Adipocyte (in vitro differentiated cells): Measurements from ENCODE around the gene HTD2.
"Not testable (repeated sequence)": the region's sequence is repeated elsewhere in the genome, so short reads cannot be mapped to it uniquely, and the experiment has no call there.

ENCODE experiments used
- DNase-seq: peaks from one replicate; pipeline ENCODE4 v3.0.0-alpha.2; 2015; ENCODE audit warnings: low read depth
- H3K27me3 ChIP-seq: replicated peaks from 2 replicates; pipeline ENCODE4 v1.7.0; 2013; ENCODE audit warnings: mild to moderate bottlenecking, low read length, moderate library complexity; ENCODE audit not compliant: control insufficient read depth, insufficient read depth
- H3K36me3 ChIP-seq: 2 replicates; pipeline ENCODE4 v1.7.0; 2013; ENCODE audit warnings: low read length, mild to moderate bottlenecking, moderate library complexity; ENCODE audit not compliant: control insufficient read depth, insufficient read depth, severe bottlenecking
- H3K4me1 ChIP-seq: 2 replicates; pipeline ENCODE4 v1.7.0; 2013; ENCODE audit warnings: mild to moderate bottlenecking, low read length, moderate library complexity; ENCODE audit not compliant: control insufficient read depth, insufficient read depth
- H3K4me3 ChIP-seq: 2 replicates; pipeline ENCODE4 v1.7.0; 2013; ENCODE audit warnings: mild to moderate bottlenecking, low read length, moderate library complexity
- H3K9ac ChIP-seq: 2 replicates; pipeline ENCODE4 v1.7.0; 2013; ENCODE audit warnings: mild to moderate bottlenecking, low read length, moderate library complexity
- H3K9me3 ChIP-seq: 2 replicates; pipeline ENCODE4 v1.7.0; 2013; ENCODE audit warnings: mild to moderate bottlenecking, low read length, moderate library complexity; ENCODE audit not compliant: control insufficient read depth

Gene HTD2

GRCh38 chr3:58305882-58306711, at the start of gene HTD2, which contains the start of gene RPP14:
HTD2 (plus strand) TSS chr3:58306520; CDS start chr3:58317614, 11,094 bp downstream.
RPP14 (plus strand) TSS chr3:58306245; CDS start chr3:58310330, 4,085 bp downstream.
- Histone ChIP-seq H3K36me3 (peaks cover 13% of the 10 kb centered on the region), H3K4me3 (peak within 1 kb of the TSS; percentile 97), H3K27me3 (peaks cover 1% of the 10 kb centered on the region), H3K9me3 (no peaks in the 10 kb centered on the region), H3K9ac (peak within 1 kb of the TSS; percentile 100), H3K4me1 (peaks cover 19% of the 10 kb centered on the region)
- DNase-seq, result peak; percentile 99

- no peaks in the 10 kb centered on the region for H3K9me3 ChIP-seq
- no peak overlapping the region for H3K4me3 ChIP-seq
- no peak overlapping the region for H3K9ac ChIP-seq
- DNase-seq, result no peak
- H3K36me3 ChIP-seq, result peaks cover 17% of the 10 kb centered on the region
- H3K4me1 ChIP-seq, result no peaks in the 10 kb centered on the region
- no peaks in the 10 kb centered on the region for H3K27me3 ChIP-seq
Observed at GRCh38 chr3:58258392-58259055, 47.8 kb upstream of the HTD2 start.

- H3K36me3 ChIP-seq, result peaks cover 17% of the 10 kb centered on the region
- no peak overlapping the region for H3K4me3 ChIP-seq
- H3K9me3 ChIP-seq, result no peaks in the 10 kb centered on the region
- no peaks in the 10 kb centered on the region for H3K4me1 ChIP-seq
- no peak overlapping the region for H3K9ac ChIP-seq
- DNase-seq, result peak; percentile 24
- H3K27me3 ChIP-seq, result no peaks in the 10 kb centered on the region
Observed at GRCh38 chr3:58260261-58260731, 46.0 kb upstream of the HTD2 start.

GRCh38 chr3:58260733-58261132, 45.6 kb upstream of the HTD2 start:
- no peak overlapping the region for H3K4me3 ChIP-seq
- no peaks in the 10 kb centered on the region for H3K9me3 ChIP-seq
- H3K27me3 ChIP-seq, result no peaks in the 10 kb centered on the region
- no peak overlapping the region for H3K9ac ChIP-seq
- no peaks in the 10 kb centered on the region for H3K4me1 ChIP-seq
- peaks cover 17% of the 10 kb centered on the region for H3K36me3 ChIP-seq
- DNase-seq, result no peak

- DNase-seq, result no peak
- Histone ChIP-seq H3K9me3 (no peaks in the 10 kb centered on the region), H3K4me1 (no peaks in the 10 kb centered on the region), H3K4me3 (no peak overlapping the region), H3K27me3 (no peaks in the 10 kb centered on the region), H3K36me3 (peaks cover 13% of the 10 kb centered on the region), H3K9ac (no peak overlapping the region)
Observed at GRCh38 chr3:58261954-58262666, 44.2 kb upstream of the HTD2 start.

- Histone ChIP-seq H3K36me3 (peaks cover 16% of the 10 kb centered on the region), H3K4me1 (no peaks in the 10 kb centered on the region), H3K27me3 (no peaks in the 10 kb centered on the region), H3K9me3 (no peaks in the 10 kb centered on the region), H3K4me3 (no peak overlapping the region), H3K9ac (no peak overlapping the region)
- DNase-seq, result no peak
Observed at GRCh38 chr3:58266577-58266976, 39.7 kb upstream of the HTD2 start.

GRCh38 chr3:58267543-58267942, 38.8 kb upstream of the HTD2 start:
- H3K27me3 ChIP-seq, DNase-seq, H3K4me1 ChIP-seq, H3K9ac ChIP-seq, H3K4me3 ChIP-seq, H3K9me3 ChIP-seq: not testable (repeated sequence)
- peaks cover 16% of the 10 kb centered on the region for H3K36me3 ChIP-seq

- H3K36me3 ChIP-seq, result peaks cover 16% of the 10 kb centered on the region
- no peak overlapping the region for H3K9ac ChIP-seq
Observed at GRCh38 chr3:58269356-58269755, 37.0 kb upstream of the HTD2 start.

GRCh38 chr3:58270485-58270884, 35.8 kb upstream of the HTD2 start:
- H3K4me3 ChIP-seq, result no peak overlapping the region
- peaks cover 21% of the 10 kb centered on the region for H3K36me3 ChIP-seq
- H3K27me3 ChIP-seq, result no peaks in the 10 kb centered on the region
- no peak for DNase-seq
- H3K9me3 ChIP-seq, result no peaks in the 10 kb centered on the region
- no peak overlapping the region for H3K9ac ChIP-seq
- H3K4me1 ChIP-seq, result peaks cover 23% of the 10 kb centered on the region

More at GRCh38 chr3:58269356-58269755, 37.0 kb upstream of the HTD2 start:
- Histone ChIP-seq H3K27me3 (no peaks in the 10 kb centered on the region), H3K9me3 (no peaks in the 10 kb centered on the region), H3K4me3 (no peak overlapping the region), H3K4me1 (peaks cover 21% of the 10 kb centered on the region)
- no peak for DNase-seq

- Histone ChIP-seq H3K4me1 (peaks cover 23% of the 10 kb centered on the region), H3K9me3 (no peaks in the 10 kb centered on the region), H3K9ac (peak overlapping the region; percentile 63), H3K27me3 (no peaks in the 10 kb centered on the region), H3K4me3 (peak overlapping the region; percentile 58), H3K36me3 (peaks cover 21% of the 10 kb centered on the region)
- peak; percentile 73 for DNase-seq
Observed at GRCh38 chr3:58271901-58272501, 34.3 kb upstream of the HTD2 start.
